ENCODE data around the gene PTGES3. TPM values are rescaled to one million over a fixed set of nuclear protein-coding genes. Genes with fewer than 3 reads are reported as not detected.

Gene PTGES3
- total and polyA plus RNA-seq, 2 experiments from 2014 or later, result 334 to 442 TPM

DNA sequence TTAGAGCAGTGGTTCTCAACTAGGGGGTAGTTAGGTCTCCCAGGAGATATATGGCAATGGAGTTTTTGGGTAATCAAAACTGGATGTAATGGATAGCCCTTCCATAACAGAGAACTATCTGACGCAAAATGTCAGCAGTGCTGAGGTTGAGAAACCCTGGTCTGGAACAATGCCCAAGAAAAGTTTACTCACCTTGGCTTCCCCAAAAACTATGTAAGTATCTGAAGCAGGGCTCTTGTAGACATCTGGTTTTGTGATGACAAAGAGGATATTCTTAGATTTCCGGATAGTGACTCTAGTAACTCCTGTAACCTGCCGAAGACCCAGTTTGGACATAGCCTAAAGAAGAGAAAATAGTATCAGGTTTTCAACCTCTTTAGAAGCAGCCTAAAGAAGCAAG, 25.3 kb upstream of the PTGES3 start:
- H3K4me3 ChIP-seq, result no peak overlapping the region
- peaks cover 10% of the 10 kb centered on the region for H3K4me1 ChIP-seq (ENCODE audit: insufficient read depth)
- H3K4me2 ChIP-seq, result no peak overlapping the region
- Mint-ChIP-seq H3K4me1 (peaks cover 25% of the 10 kb centered on the region), H3K27me3 (ENCODE audit: insufficient read depth, low read depth, poor library complexity) (peaks cover 16% of the 10 kb centered on the region), H3K36me3 (ENCODE audit: low read depth) (peaks cover 64% of the 10 kb centered on the region), H3K27ac (no peak overlapping the region), H3K9me3 (no peaks in the 10 kb centered on the region), H3K4me3 (no peak overlapping the region)
- H3K27ac ChIP-seq (ENCODE audit: low read depth), result peak overlapping the region; percentile 67
- H3F3A ChIP-seq (replicated peaks; ENCODE audit: low read depth), result peaks cover 45% of the 10 kb centered on the region
- peaks cover 37% of the 10 kb centered on the region for H4K20me1 ChIP-seq (replicated peaks; ENCODE audit: insufficient read depth)
- H3K9me2 ChIP-seq (ENCODE audit: insufficient read depth), result no peaks in the 10 kb centered on the region
- no peak overlapping the region for H2AFZ ChIP-seq
- H3K79me2 ChIP-seq (replicated peaks; ENCODE audit: insufficient read depth), result peaks cover 33% of the 10 kb centered on the region
- no peak for TF ChIP-seq ZNF114 (CRISPR knock-in tag; IDR thresholded peaks at IDR 0.05)
- TF ChIP-seq POLR2AphosphoS5 (IDR thresholded peaks at IDR 0.05; ENCODE audit: low read depth), result no peak
- TF ChIP-seq ZNF331 (CRISPR knock-in tag; IDR thresholded peaks at IDR 0.05; ENCODE audit: low read depth), result no peak
- TF ChIP-seq, protein P1, sequence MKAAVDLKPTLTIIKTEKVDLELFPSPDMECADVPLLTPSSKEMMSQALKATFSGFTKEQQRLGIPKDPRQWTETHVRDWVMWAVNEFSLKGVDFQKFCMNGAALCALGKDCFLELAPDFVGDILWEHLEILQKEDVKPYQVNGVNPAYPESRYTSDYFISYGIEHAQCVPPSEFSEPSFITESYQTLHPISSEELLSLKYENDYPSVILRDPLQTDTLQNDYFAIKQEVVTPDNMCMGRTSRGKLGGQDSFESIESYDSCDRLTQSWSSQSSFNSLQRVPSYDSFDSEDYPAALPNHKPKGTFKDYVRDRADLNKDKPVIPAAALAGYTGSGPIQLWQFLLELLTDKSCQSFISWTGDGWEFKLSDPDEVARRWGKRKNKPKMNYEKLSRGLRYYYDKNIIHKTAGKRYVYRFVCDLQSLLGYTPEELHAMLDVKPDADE (IDR thresholded peaks at IDR 0.05), result no peak
- TF ChIP-seq NANOG (IDR thresholded peaks at IDR 0.05; ENCODE audit: borderline replicate concordance), result no peak
- TF ChIP-seq, protein P2, sequence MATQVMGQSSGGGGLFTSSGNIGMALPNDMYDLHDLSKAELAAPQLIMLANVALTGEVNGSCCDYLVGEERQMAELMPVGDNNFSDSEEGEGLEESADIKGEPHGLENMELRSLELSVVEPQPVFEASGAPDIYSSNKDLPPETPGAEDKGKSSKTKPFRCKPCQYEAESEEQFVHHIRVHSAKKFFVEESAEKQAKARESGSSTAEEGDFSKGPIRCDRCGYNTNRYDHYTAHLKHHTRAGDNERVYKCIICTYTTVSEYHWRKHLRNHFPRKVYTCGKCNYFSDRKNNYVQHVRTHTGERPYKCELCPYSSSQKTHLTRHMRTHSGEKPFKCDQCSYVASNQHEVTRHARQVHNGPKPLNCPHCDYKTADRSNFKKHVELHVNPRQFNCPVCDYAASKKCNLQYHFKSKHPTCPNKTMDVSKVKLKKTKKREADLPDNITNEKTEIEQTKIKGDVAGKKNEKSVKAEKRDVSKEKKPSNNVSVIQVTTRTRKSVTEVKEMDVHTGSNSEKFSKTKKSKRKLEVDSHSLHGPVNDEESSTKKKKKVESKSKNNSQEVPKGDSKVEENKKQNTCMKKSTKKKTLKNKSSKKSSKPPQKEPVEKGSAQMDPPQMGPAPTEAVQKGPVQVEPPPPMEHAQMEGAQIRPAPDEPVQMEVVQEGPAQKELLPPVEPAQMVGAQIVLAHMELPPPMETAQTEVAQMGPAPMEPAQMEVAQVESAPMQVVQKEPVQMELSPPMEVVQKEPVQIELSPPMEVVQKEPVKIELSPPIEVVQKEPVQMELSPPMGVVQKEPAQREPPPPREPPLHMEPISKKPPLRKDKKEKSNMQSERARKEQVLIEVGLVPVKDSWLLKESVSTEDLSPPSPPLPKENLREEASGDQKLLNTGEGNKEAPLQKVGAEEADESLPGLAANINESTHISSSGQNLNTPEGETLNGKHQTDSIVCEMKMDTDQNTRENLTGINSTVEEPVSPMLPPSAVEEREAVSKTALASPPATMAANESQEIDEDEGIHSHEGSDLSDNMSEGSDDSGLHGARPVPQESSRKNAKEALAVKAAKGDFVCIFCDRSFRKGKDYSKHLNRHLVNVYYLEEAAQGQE (IDR thresholded peaks at IDR 0.05; ENCODE audit: unreplicated experiment), result no peak
- no peak for TF ChIP-seq STAT1 (IDR thresholded peaks at IDR 0.05; ENCODE audit: unreplicated experiment)
- DNase-seq (ENCODE audit: low spot score) (no peak), ATAC-seq (no peak)
- H3K36me3 ChIP-seq (ENCODE audit: insufficient read depth), result peaks cover 40% of the 10 kb centered on the region
- H3K27me3 ChIP-seq (ENCODE audit: insufficient read depth), result no peaks in the 10 kb centered on the region

DNA sequence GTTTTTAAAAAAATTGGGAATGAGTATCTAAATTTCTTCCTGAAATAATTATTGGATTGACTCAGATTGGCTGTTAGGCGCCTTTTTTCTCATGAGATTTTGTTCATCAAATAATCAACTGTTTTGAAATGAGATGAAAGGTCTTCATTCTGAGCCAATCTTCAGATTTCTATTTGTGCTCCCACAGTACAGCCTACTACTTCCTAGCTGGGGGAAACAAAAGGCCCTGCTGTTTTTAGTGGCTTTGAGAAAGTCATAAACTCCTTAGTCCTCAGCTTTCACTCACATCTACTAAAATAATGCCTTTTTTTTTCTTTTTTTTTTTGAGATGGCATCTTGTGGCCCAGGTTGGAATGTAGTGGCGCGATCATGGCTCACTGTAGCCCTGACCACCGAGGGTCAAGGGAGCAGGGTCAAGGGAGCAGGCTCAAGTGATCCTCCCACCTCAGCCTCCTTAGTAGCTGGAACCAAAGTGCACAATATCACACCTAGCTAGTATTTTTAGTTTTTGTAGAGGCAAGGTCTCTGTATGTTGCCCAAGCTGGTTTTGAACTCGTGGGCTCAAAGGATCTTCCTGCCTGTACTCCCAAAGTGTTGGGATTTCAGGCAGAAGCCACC, 21.8 kb upstream of the PTGES3 start:
- no peak overlapping the region for H3K27ac Mint-ChIP-seq
- peaks cover 42% of the 10 kb centered on the region for H3K36me3 Mint-ChIP-seq (ENCODE audit: low read depth)
- ATAC-seq (peak; percentile 50), DNase-seq (ENCODE audit: low spot score) (peak; percentile 12)
- peak overlapping the region; percentile 50; the same call in 1 of the 2 replicates for H3K27ac ChIP-seq (ENCODE audit: low read depth)
- peaks cover 33% of the 10 kb centered on the region for H3K36me3 ChIP-seq (ENCODE audit: insufficient read depth)
- H2AFZ ChIP-seq, result no peak overlapping the region
- peaks cover 7% of the 10 kb centered on the region for H3K79me2 ChIP-seq (replicated peaks; ENCODE audit: insufficient read depth)
- no peaks in the 10 kb centered on the region for H3K9me2 ChIP-seq (ENCODE audit: insufficient read depth)
- no peaks in the 10 kb centered on the region for H3K27me3 ChIP-seq (ENCODE audit: insufficient read depth)
- H3K4me3 Mint-ChIP-seq, result no peak overlapping the region
- no peak overlapping the region for H3K4me3 ChIP-seq
- peaks cover 13% of the 10 kb centered on the region for H3K27me3 Mint-ChIP-seq (ENCODE audit: insufficient read depth, low read depth, poor library complexity)
- no peak overlapping the region for H3K4me2 ChIP-seq
- H3K9me3 Mint-ChIP-seq, result no peaks in the 10 kb centered on the region
- H4K20me1 ChIP-seq (replicated peaks; ENCODE audit: insufficient read depth), result peaks cover 23% of the 10 kb centered on the region
- H3K4me1 ChIP-seq (ENCODE audit: insufficient read depth), result peaks cover 6% of the 10 kb centered on the region; the same call in 1 of the 2 replicates
- peaks cover 43% of the 10 kb centered on the region for H3F3A ChIP-seq (replicated peaks; ENCODE audit: low read depth)
- H3K4me1 Mint-ChIP-seq, result peaks cover 7% of the 10 kb centered on the region; the same call in 2 of the 3 replicates
- TF ChIP-seq, protein P3, sequence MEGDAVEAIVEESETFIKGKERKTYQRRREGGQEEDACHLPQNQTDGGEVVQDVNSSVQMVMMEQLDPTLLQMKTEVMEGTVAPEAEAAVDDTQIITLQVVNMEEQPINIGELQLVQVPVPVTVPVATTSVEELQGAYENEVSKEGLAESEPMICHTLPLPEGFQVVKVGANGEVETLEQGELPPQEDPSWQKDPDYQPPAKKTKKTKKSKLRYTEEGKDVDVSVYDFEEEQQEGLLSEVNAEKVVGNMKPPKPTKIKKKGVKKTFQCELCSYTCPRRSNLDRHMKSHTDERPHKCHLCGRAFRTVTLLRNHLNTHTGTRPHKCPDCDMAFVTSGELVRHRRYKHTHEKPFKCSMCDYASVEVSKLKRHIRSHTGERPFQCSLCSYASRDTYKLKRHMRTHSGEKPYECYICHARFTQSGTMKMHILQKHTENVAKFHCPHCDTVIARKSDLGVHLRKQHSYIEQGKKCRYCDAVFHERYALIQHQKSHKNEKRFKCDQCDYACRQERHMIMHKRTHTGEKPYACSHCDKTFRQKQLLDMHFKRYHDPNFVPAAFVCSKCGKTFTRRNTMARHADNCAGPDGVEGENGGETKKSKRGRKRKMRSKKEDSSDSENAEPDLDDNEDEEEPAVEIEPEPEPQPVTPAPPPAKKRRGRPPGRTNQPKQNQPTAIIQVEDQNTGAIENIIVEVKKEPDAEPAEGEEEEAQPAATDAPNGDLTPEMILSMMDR (conservative IDR thresholded peaks at IDR 0.05; ENCODE audit: low read depth in 2 of 2), result no peak
- TF ChIP-seq, protein P1 (IDR thresholded peaks at IDR 0.05), result no peak
- TF ChIP-seq JUNB (IDR thresholded peaks at IDR 0.05; ENCODE audit: unreplicated experiment), result no peak

Data from GM23338 (cell line).